Hepatocyte (in vitro differentiated cells): Measurements from ENCODE around the gene USP44.

ENCODE experiments used
- CTCF ChIP-seq: fragments of 200-600 bp; sonication (generic); IDR thresholded peaks from 2 replicates; pipeline ENCODE4 v1.5.1; 2016; ENCODE audit warnings: antibody characterized with exemption, mild to moderate bottlenecking; ENCODE audit not compliant: poor library complexity
- EZH2phosphoT487 ChIP-seq: fragments of 200-600 bp; sonication (generic); IDR thresholded peaks from one replicate; pipeline ENCODE4 v1.6.1; 2018; ENCODE audit warnings: antibody characterized with exemption, mild to moderate bottlenecking, low read depth, moderate library complexity; ENCODE audit not compliant: unreplicated experiment, severe bottlenecking

GRCh38 chr12:95594136-95594535 lies 42.9 kb upstream of the USP44 start:
- TF ChIP-seq CTCF, result no peak
- TF ChIP-seq EZH2phosphoT487, result no peak
